Thymus (tissue), 11 donors: Measurements from ENCODE around the gene WWC2. TPM values are rescaled to one million over a fixed set of nuclear protein-coding genes. Genes with fewer than 3 reads are reported as not detected.
A peak's percentile ranks its signal among the peaks of the same experiment; 100 is the strongest.

Experiments
- DNase-seq, 9 donors: peaks; one replicate each; pipeline ENCODE4 v3.0.0-alpha.2; 2013; ENCODE audit warnings: low spot score in 9 of 9, low read depth in 6 of 9, missing footprints in 1 of 9
- H3K27ac ChIP-seq, 2 donors: one replicate each; pipeline ENCODE4 v1.5.1; 2013; ENCODE audit warnings: control low read depth in 1 of 2, low read depth in 1 of 2, low read length in 1 of 2, mild to moderate bottlenecking in 1 of 2, moderate library complexity in 1 of 2
- H3K27me3 ChIP-seq, 2 donors: one replicate each; pipeline ENCODE4 v1.5.1; 2013; ENCODE audit warnings: low read length in 1 of 2; ENCODE audit not compliant: control insufficient read depth in 2 of 2, insufficient read depth in 1 of 2
- H3K36me3 ChIP-seq, 2 donors: one replicate each; pipeline ENCODE4 v1.5.1; 2013; ENCODE audit warnings: low read length in 1 of 2, mild to moderate bottlenecking in 1 of 2, moderate library complexity in 1 of 2; ENCODE audit not compliant: control insufficient read depth in 2 of 2, insufficient read depth in 2 of 2
- H3K4me1 ChIP-seq, 2 donors: one replicate each; pipeline ENCODE4 v1.5.1; 2013; ENCODE audit warnings: low read length in 2 of 2; ENCODE audit not compliant: control insufficient read depth in 2 of 2, insufficient read depth in 2 of 2
- H3K4me3 ChIP-seq, 2 donors: one replicate each; pipeline ENCODE4 v1.5.1; 2013; ENCODE audit warnings: low read length in 2 of 2, control low read depth in 1 of 2, mild to moderate bottlenecking in 1 of 2
- H3K9me3 ChIP-seq, 2 donors: one replicate each; pipeline ENCODE4 v1.5.1; 2013; ENCODE audit warnings: low read length in 1 of 2, mild to moderate bottlenecking in 1 of 2; ENCODE audit not compliant: control insufficient read depth in 2 of 2, insufficient read depth in 1 of 2
- WGBS: extraction: QIAGEN DNeasy Blood & Tissue Kit; methylation state at CpG from one replicate; pipeline ENCODE4 v1.1.7; 2013; 5-methylcytosine and 5-hydroxymethylcytosine counted together
- polyA plus RNA-seq: library from polyadenylated mRNA; stranded (reverse); fragments of 200-250 nt; gene quantifications from one replicate; pipeline ENCODE4 v1.2.3, GENCODE V29; 2013
- total RNA-seq: library from RNA; stranded (reverse); fragments of 120-200 nt; gene quantifications from one replicate; pipeline ENCODE4 v1.2.4, GENCODE V29; 2013
- donor health status: healthy.

Gene WWC2
- total and polyA plus RNA-seq, 2 donors = 1.5 to 2.5 TPM

DNA sequence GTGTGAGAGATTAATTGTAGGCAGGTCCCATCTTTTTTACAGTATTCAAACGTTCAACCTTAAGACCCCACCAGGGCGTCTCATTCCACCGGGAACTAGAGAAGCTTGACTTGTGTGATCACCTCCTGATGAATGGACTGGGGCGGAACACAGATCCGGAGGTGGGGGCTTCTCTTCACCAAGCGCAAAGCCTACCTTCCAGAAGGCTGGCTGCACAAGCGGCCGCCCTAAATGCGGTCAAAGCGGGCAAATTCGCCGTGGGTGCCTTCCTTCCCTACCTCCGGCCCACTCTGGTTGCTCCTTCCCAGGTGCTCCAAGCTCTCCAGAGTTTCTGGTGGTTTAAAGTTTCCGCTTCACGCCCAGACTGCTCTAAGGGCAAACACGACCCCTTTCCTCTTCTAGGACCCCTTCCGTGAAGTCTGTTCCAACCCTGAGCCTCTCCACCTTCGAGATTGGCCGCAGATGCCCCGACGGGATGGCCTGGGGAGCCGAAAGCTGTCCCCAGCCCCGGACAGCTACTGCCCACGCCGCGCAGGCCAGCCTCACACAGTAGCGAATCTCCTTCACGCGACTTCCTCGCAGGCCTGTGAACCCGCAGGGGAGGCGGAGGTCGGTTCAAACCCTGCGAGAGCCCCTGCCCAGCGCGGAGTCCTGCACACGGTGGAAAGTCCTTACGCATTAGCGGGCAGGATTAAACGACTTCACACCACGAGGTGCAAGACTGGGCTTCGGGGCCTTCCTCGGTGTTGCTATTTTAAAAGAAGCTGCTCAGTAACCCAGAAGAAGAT, 1.6 kb upstream of the WWC2 start:
- H3K27me3 ChIP-seq = peaks cover 49 to 74% of the 10 kb centered on the region in 2 donors
- H3K36me3 ChIP-seq = peaks cover 0 to 3% of the 10 kb centered on the region in 2 donors
- H3K27ac ChIP-seq = no peak overlapping the region
- no peak overlapping the region for H3K4me3 ChIP-seq
- DNase-seq = peak in 1 of 9 donors; percentile 10
- WGBS = 18% methylated on average over 43 of the region's 43 CpGs
- no peaks in the 10 kb centered on the region for H3K9me3 ChIP-seq
- peaks cover 5 to 7% of the 10 kb centered on the region in 2 donors for H3K4me1 ChIP-seq

- peak in 1 of 9 donors; percentile 12 for DNase-seq
- Histone ChIP-seq H3K9me3 (no peaks in the 10 kb centered on the region), H3K4me1 (peaks cover 5 to 7% of the 10 kb centered on the region in 2 donors), H3K4me3 (peak overlapping the region; percentile 37 to 57), H3K27me3 (peaks cover 52 to 78% of the 10 kb centered on the region in 2 donors), H3K36me3 (peaks cover 0 to 3% of the 10 kb centered on the region in 2 donors), H3K27ac (peak overlapping the region; percentile 51 to 74)
- WGBS = 2% methylated on average over 79 of the region's 79 CpGs
Measured at GRCh38 chr4:183098019-183098722, 886 bp upstream of the WWC2 start.

- peak in 1 of 9 donors; percentile 12 for DNase-seq
- Histone ChIP-seq H3K4me1 (peaks cover 5 to 7% of the 10 kb centered on the region in 2 donors), H3K4me3 (peak overlapping the region; percentile 14 to 57), H3K27ac (peak overlapping the region in 1 of 2 donors; percentile 42), H3K36me3 (peaks cover 0 to 3% of the 10 kb centered on the region in 2 donors), H3K9me3 (no peaks in the 10 kb centered on the region), H3K27me3 (peaks cover 50 to 80% of the 10 kb centered on the region in 2 donors)
- WGBS = 4% methylated on average over 73 of the region's 73 CpGs
Measured at GRCh38 chr4:183099537-183100297, 660 bp downstream of the WWC2 start.

GRCh38 chr4:183100298-183100599, 1.2 kb downstream of the WWC2 start:
- DNase-seq = no peak
- no peaks in the 10 kb centered on the region for H3K9me3 ChIP-seq
- H3K4me1 ChIP-seq = peaks cover 5 to 7% of the 10 kb centered on the region in 2 donors
- H3K27ac ChIP-seq = no peak overlapping the region
- peaks cover 50 to 74% of the 10 kb centered on the region in 2 donors for H3K27me3 ChIP-seq
- 64% methylated on average over 3 of the region's 3 CpGs for WGBS
- H3K36me3 ChIP-seq = peaks cover 0 to 3% of the 10 kb centered on the region in 2 donors
- H3K4me3 ChIP-seq = peak overlapping the region in 1 of 2 donors; percentile 57

- Histone ChIP-seq H3K4me1 (peaks cover 5 to 7% of the 10 kb centered on the region in 2 donors), H3K36me3 (peaks cover 0 to 3% of the 10 kb centered on the region in 2 donors), H3K9me3 (no peaks in the 10 kb centered on the region), H3K27ac (no peak overlapping the region), H3K27me3 (peaks cover 50 to 69% of the 10 kb centered on the region in 2 donors), H3K4me3 (no peak overlapping the region)
- WGBS = 90% methylated on average over 6 of the region's 6 CpGs
- no peak for DNase-seq
Measured at GRCh38 chr4:183100827-183101226, 1.8 kb downstream of the WWC2 start.

GRCh38 chr4:183101956-183102480, 3.0 kb downstream of the WWC2 start:
- no peak overlapping the region for H3K27ac ChIP-seq
- peaks cover 5 to 7% of the 10 kb centered on the region in 2 donors for H3K4me1 ChIP-seq
- WGBS = 95% methylated on average over 4 of the region's 4 CpGs
- no peaks in the 10 kb centered on the region for H3K9me3 ChIP-seq
- no peak overlapping the region for H3K4me3 ChIP-seq
- peaks cover 0 to 3% of the 10 kb centered on the region in 2 donors for H3K36me3 ChIP-seq
- peaks cover 40 to 58% of the 10 kb centered on the region in 2 donors for H3K27me3 ChIP-seq
- DNase-seq = no peak

- WGBS = 95% methylated on average over 5 of the region's 5 CpGs
Measured at GRCh38 chr4:183105092-183105491, 6.0 kb downstream of the WWC2 start.

DNA sequence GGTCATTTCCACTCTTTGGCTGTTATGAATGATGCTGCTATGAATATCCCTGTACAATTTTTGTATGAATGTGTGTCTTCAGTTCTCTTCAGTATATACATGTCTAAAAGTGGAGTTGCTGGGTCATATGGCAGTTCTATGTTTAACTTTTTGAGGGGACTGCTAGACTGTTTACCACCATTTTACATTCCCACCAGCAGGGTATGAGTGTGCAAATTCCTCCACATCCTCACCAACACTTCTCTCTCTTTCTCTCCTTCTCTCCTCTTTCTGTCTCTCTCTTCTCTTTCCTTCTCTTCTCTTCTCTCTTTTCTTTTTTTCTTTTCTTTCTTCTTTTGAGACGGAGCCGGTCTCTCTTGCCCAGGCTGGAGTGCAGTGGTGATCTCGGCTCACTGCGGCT, 7.8 kb downstream of the WWC2 start:
- DNase-seq = no peak
- no peaks in the 10 kb centered on the region for H3K36me3 ChIP-seq
- no peak overlapping the region for H3K4me3 ChIP-seq
- WGBS = over 99% methylated on average over 4 of the region's 4 CpGs
- H3K27ac ChIP-seq = no peak overlapping the region
- H3K4me1 ChIP-seq = no peaks in the 10 kb centered on the region
- H3K9me3 ChIP-seq = no peaks in the 10 kb centered on the region
- peaks cover 6 to 11% of the 10 kb centered on the region in 2 donors for H3K27me3 ChIP-seq

More at GRCh38 chr4:183105092-183105491, 6.0 kb downstream of the WWC2 start:
- Histone ChIP-seq H3K36me3 (no peaks in the 10 kb centered on the region), H3K9me3 (no peaks in the 10 kb centered on the region), H3K27me3 (peaks cover 11 to 27% of the 10 kb centered on the region in 2 donors), H3K4me1 (peaks cover under 1% of the 10 kb centered on the region in 2 donors), H3K4me3 (no peak overlapping the region), H3K27ac (no peak overlapping the region)
- DNase-seq = no peak
